HepG2 (cell line): ENCODE data around the gene NBEAL1. TPM values are rescaled to one million over a fixed set of nuclear protein-coding genes. Genes with fewer than 3 reads are reported as not detected.

Experiments used
- HDAC1 ChIP-seq: sonication (generic); formaldehyde crosslinking; IDR thresholded peaks from 2 replicates; pipeline ENCODE4 v1.5.1; 2020; ENCODE audit warnings: mild to moderate bottlenecking, missing genetic modification reagents
- HMG20A ChIP-seq: IDR thresholded peaks from 2 replicates; pipeline ENCODE4 v1.6.1; 2016; ENCODE audit warnings: borderline replicate concordance
- KLF12 ChIP-seq: sonication (generic); formaldehyde crosslinking; IDR thresholded peaks from 2 replicates; pipeline ENCODE4 v1.4.0; 2020; ENCODE audit warnings: missing genetic modification reagents, borderline replicate concordance
- MBNL3 ChIP-seq: fragments of 250-450 bp; sonication (Bioruptor Pico); conservative IDR thresholded peaks from 2 replicates; pipeline ENCODE4 v1.8.0; 2022; ENCODE audit warnings: mild to moderate bottlenecking, inconsistent platforms
- MLX ChIP-seq: IDR thresholded peaks from 2 replicates; pipeline ENCODE4 v1.6.1; 2016
- RNF219 ChIP-seq: sonication (generic); formaldehyde crosslinking; IDR thresholded peaks from 2 replicates; pipeline ENCODE4 v1.5.0; 2020; ENCODE audit warnings: mild to moderate bottlenecking, missing genetic modification reagents
- SNRNP70 ChIP-seq: fragments of 200-400 bp; formaldehyde crosslinking; IDR thresholded peaks from 2 replicates; pipeline ENCODE4 v1.6.1; 2017; ENCODE audit warnings: mild to moderate bottlenecking, low read depth, low read length, moderate library complexity
- TARDBP ChIP-seq: sonication (generic); formaldehyde crosslinking; IDR thresholded peaks from 2 replicates; pipeline ENCODE4 v1.8.0; 2022; ENCODE audit warnings: mild to moderate bottlenecking, missing genetic modification reagents
- ZKSCAN1 ChIP-seq: fragments of 150-350 bp; IDR thresholded peaks from 2 replicates; pipeline ENCODE4 v1.6.1; 2014; ENCODE audit warnings: low read length
- polyA plus RNA-seq, 8 experiments: library from polyadenylated mRNA; depleted of rRNA in 3 of 8; stranded (reverse) in 7 of 8; unstranded in 1 of 8; fragments of >200 nt; fragmentation: Illumina TruSeq in 4 of 8; extraction: Trizol in 4 of 8; gene quantifications; 2 replicates each; pipeline versions ENCODE4 v1.2.1 to v1.2.3, GENCODE V29; 2011 to 2016; ENCODE audit warnings: low read depth in 4 of 8, missing spikeins in 1 of 8, mixed read lengths in 1 of 8; ENCODE audit not compliant: insufficient read depth in 1 of 8
- total RNA-seq, 5 experiments: library from RNA; depleted of rRNA; stranded (reverse); fragments of >200 nt; fragmentation: Illumina TruSeq; extraction: Trizol; gene quantifications; 2 replicates each; pipeline ENCODE4 v1.2.3, GENCODE V29; 2016; ENCODE audit warnings: low read depth in 1 of 5
- TF ChIP-seq, protein P1 (sequence below): sonication (generic); formaldehyde crosslinking; IDR thresholded peaks from 2 replicates; pipeline ENCODE4 v1.4.0; 2020; ENCODE audit warnings: missing genetic modification reagents, borderline replicate concordance
- TF ChIP-seq, protein P2 (sequence below): sonication (generic); formaldehyde crosslinking; IDR thresholded peaks from 2 replicates; pipeline ENCODE4 v1.9.0; 2021; ENCODE audit warnings: mild to moderate bottlenecking, missing genetic modification reagents
- TF ChIP-seq, protein P3 (sequence below): sonication (generic); formaldehyde crosslinking; IDR thresholded peaks from 2 replicates; pipeline ENCODE4 v1.4.0; 2020; ENCODE audit warnings: missing genetic modification reagents, borderline replicate concordance
- TF ChIP-seq, protein P4 (sequence below): sonication (generic); formaldehyde crosslinking; IDR thresholded peaks from 2 replicates; pipeline ENCODE4 v1.4.0; 2020; ENCODE audit warnings: missing genetic modification reagents

NBEAL1 gene
- total and polyA plus RNA-seq, 2 of the 13 experiments (the other 11 are each of a cell fraction or from before 2014, with no cell fraction given): 6.4 to 15.7 TPM

DNA sequence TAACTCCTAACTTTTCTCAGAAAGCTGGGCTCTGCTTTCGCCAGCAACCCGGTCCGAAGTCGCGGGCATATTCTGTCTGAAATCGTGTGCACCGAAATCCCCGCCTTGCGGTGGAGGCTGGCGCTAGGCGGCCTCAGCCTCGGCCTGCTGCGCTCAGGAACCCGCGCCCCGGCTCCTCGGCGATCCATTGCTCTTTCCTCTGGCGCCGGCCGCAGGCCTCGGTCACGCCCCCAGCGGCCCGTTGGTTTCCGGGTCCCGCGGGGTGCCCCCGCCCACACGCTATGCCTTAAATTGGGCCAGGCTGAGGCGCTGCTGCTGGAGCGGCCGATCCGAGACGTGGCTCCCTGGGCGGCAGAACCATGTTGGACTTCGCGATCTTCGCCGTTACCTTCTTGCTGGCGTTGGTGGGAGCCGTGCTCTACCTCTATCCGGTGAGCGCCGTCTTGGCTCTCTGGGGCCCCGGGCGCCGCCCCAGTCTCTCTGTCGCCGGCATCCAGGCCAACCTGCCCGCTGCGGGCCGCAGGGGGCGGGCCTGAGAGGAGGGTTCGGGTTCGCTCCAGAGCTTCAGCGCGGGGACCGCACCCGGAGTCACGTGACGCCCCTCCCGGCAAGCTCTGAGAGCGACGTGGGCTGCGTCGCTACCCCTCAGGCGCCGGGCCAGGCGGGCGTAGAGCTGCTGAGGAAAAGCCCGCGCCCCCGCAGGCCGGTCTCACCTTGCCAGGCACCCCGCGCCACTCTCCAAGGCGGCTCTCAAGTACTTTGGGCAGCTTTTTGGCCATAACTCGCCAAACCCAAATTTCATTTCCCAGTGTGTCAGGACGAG, 224.2 kb downstream of the NBEAL1 start, which contains the start of gene CYP20A1 (continued):
- TF ChIP-seq, protein P1, sequence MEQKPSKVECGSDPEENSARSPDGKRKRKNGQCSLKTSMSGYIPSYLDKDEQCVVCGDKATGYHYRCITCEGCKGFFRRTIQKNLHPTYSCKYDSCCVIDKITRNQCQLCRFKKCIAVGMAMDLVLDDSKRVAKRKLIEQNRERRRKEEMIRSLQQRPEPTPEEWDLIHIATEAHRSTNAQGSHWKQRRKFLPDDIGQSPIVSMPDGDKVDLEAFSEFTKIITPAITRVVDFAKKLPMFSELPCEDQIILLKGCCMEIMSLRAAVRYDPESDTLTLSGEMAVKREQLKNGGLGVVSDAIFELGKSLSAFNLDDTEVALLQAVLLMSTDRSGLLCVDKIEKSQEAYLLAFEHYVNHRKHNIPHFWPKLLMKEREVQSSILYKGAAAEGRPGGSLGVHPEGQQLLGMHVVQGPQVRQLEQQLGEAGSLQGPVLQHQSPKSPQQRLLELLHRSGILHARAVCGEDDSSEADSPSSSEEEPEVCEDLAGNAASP (CRISPR knock-in tag): peak; percentile 79
- TF ChIP-seq ZKSCAN1: no peak
- TF ChIP-seq, protein P2, sequence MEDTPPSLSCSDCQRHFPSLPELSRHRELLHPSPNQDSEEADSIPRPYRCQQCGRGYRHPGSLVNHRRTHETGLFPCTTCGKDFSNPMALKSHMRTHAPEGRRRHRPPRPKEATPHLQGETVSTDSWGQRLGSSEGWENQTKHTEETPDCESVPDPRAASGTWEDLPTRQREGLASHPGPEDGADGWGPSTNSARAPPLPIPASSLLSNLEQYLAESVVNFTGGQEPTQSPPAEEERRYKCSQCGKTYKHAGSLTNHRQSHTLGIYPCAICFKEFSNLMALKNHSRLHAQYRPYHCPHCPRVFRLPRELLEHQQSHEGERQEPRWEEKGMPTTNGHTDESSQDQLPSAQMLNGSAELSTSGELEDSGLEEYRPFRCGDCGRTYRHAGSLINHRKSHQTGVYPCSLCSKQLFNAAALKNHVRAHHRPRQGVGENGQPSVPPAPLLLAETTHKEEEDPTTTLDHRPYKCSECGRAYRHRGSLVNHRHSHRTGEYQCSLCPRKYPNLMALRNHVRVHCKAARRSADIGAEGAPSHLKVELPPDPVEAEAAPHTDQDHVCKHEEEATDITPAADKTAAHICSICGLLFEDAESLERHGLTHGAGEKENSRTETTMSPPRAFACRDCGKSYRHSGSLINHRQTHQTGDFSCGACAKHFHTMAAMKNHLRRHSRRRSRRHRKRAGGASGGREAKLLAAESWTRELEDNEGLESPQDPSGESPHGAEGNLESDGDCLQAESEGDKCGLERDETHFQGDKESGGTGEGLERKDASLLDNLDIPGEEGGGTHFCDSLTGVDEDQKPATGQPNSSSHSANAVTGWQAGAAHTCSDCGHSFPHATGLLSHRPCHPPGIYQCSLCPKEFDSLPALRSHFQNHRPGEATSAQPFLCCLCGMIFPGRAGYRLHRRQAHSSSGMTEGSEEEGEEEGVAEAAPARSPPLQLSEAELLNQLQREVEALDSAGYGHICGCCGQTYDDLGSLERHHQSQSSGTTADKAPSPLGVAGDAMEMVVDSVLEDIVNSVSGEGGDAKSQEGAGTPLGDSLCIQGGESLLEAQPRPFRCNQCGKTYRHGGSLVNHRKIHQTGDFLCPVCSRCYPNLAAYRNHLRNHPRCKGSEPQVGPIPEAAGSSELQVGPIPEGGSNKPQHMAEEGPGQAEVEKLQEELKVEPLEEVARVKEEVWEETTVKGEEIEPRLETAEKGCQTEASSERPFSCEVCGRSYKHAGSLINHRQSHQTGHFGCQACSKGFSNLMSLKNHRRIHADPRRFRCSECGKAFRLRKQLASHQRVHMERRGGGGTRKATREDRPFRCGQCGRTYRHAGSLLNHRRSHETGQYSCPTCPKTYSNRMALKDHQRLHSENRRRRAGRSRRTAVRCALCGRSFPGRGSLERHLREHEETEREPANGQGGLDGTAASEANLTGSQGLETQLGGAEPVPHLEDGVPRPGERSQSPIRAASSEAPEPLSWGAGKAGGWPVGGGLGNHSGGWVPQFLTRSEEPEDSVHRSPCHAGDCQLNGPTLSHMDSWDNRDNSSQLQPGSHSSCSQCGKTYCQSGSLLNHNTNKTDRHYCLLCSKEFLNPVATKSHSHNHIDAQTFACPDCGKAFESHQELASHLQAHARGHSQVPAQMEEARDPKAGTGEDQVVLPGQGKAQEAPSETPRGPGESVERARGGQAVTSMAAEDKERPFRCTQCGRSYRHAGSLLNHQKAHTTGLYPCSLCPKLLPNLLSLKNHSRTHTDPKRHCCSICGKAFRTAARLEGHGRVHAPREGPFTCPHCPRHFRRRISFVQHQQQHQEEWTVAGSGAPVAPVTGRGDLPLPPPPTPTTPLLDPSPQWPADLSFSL (CRISPR knock-in tag): peak; percentile 32; the same call in 1 of the 2 replicates
- TF ChIP-seq MLX (CRISPR knock-in tag): 0 out of 2 replicates have a peak, but pooled peaks have one; percentile 13
- peak; percentile 82 for TF ChIP-seq HDAC1 (CRISPR knock-in tag)
- TF ChIP-seq HMG20A (CRISPR knock-in tag): no peak
- TF ChIP-seq TARDBP (CRISPR knock-in tag): no peak
- peak; percentile 98 for TF ChIP-seq RNF219 (CRISPR knock-in tag)
- TF ChIP-seq MBNL3 (CRISPR knock-in tag): no peak
- TF ChIP-seq, protein P3, sequence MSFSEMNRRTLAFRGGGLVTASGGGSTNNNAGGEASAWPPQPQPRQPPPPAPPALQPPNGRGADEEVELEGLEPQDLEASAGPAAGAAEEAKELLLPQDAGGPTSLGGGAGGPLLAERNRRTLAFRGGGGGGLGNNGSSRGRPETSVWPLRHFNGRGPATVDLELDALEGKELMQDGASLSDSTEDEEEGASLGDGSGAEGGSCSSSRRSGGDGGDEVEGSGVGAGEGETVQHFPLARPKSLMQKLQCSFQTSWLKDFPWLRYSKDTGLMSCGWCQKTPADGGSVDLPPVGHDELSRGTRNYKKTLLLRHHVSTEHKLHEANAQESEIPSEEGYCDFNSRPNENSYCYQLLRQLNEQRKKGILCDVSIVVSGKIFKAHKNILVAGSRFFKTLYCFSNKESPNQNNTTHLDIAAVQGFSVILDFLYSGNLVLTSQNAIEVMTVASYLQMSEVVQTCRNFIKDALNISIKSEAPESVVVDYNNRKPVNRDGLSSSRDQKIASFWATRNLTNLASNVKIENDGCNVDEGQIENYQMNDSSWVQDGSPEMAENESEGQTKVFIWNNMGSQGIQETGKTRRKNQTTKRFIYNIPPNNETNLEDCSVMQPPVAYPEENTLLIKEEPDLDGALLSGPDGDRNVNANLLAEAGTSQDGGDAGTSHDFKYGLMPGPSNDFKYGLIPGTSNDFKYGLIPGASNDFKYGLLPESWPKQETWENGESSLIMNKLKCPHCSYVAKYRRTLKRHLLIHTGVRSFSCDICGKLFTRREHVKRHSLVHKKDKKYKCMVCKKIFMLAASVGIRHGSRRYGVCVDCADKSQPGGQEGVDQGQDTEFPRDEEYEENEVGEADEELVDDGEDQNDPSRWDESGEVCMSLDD (CRISPR knock-in tag): peak; percentile 41; the same call in 1 of the 2 replicates
- TF ChIP-seq, protein P4, sequence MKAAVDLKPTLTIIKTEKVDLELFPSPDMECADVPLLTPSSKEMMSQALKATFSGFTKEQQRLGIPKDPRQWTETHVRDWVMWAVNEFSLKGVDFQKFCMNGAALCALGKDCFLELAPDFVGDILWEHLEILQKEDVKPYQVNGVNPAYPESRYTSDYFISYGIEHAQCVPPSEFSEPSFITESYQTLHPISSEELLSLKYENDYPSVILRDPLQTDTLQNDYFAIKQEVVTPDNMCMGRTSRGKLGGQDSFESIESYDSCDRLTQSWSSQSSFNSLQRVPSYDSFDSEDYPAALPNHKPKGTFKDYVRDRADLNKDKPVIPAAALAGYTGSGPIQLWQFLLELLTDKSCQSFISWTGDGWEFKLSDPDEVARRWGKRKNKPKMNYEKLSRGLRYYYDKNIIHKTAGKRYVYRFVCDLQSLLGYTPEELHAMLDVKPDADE (CRISPR knock-in tag): peak; percentile 18; the same call in 1 of the 2 replicates
- TF ChIP-seq KLF12: peak; percentile 96
- no peak for TF ChIP-seq SNRNP70
